H9 (cell line): ENCODE measurements around the gene OSTN. TPM values are rescaled to one million over a fixed set of nuclear protein-coding genes. Genes with fewer than 3 reads are reported as not detected.

Source experiments
- DNase-seq: peaks from one replicate; pipeline ENCODE4 v3.0.0-alpha.2; 2017
- H2AFZ ChIP-seq: one replicate; pipeline ENCODE4 v1.6.1; 2013; ENCODE audit warnings: mild to moderate bottlenecking, low read length, control low read depth, moderate library complexity
- H2AK5ac ChIP-seq: 2 replicates; pipeline ENCODE4 v1.6.1; 2013; ENCODE audit warnings: low read length, control low read depth, mixed read lengths; ENCODE audit not compliant: insufficient read length
- H2BK120ac ChIP-seq: one replicate; pipeline ENCODE4 v1.6.1; 2013; ENCODE audit warnings: low read depth, mild to moderate bottlenecking, low read length, control low read depth, inconsistent platforms; ENCODE audit not compliant: poor library complexity, severe bottlenecking
- H2BK12ac ChIP-seq: 2 replicates; pipeline ENCODE4 v1.6.1; 2013; ENCODE audit warnings: low read length, control low read depth, mixed read lengths, low read depth; ENCODE audit not compliant: insufficient read length
- H2BK15ac ChIP-seq: 2 replicates; pipeline ENCODE4 v1.6.1; 2013; ENCODE audit warnings: low read depth, low read length, control low read depth
- H2BK20ac ChIP-seq: one replicate; pipeline ENCODE4 v1.6.1; 2013; ENCODE audit warnings: low read depth, mild to moderate bottlenecking, low read length, control low read depth, inconsistent platforms; ENCODE audit not compliant: poor library complexity, severe bottlenecking
- H2BK5ac ChIP-seq: 2 replicates; pipeline ENCODE4 v1.6.1; 2013; ENCODE audit warnings: low read length, control low read depth, mixed read lengths; ENCODE audit not compliant: insufficient read length
- H3K14ac ChIP-seq: 2 replicates; pipeline ENCODE4 v1.6.1; 2013; ENCODE audit warnings: low read length, control low read depth; ENCODE audit not compliant: insufficient read depth
- H3K18ac ChIP-seq: 2 replicates; pipeline ENCODE4 v1.6.1; 2013; ENCODE audit warnings: low read depth, mild to moderate bottlenecking, mixed read lengths, low read length, control low read depth; ENCODE audit not compliant: insufficient read length
- H3K23ac ChIP-seq: 2 replicates; pipeline ENCODE4 v1.6.1; 2013; ENCODE audit warnings: low read length, control low read depth, mixed read lengths, low read depth; ENCODE audit not compliant: insufficient read length
- H3K23me2 ChIP-seq: 2 replicates; pipeline ENCODE4 v1.6.1; 2013; ENCODE audit warnings: low read depth, mild to moderate bottlenecking, mixed read lengths, low read length, control low read depth; ENCODE audit not compliant: insufficient read length, poor library complexity, severe bottlenecking
- H3K27ac ChIP-seq: 2 replicates; pipeline ENCODE4 v1.5.1; 2013; ENCODE audit warnings: low read length, control low read depth, mixed read lengths, low read depth; ENCODE audit not compliant: insufficient read length
- H3K27me3 ChIP-seq: 2 replicates; pipeline ENCODE4 v1.6.1; 2013; ENCODE audit warnings: low read length, control low read depth, inconsistent platforms; ENCODE audit not compliant: insufficient read depth
- H3K4ac ChIP-seq: 2 replicates; pipeline ENCODE4 v1.6.1; 2013; ENCODE audit warnings: low read depth, mild to moderate bottlenecking, control low read depth, inconsistent platforms, low read length, moderate library complexity
- H3K4me1 ChIP-seq: 2 replicates; pipeline ENCODE4 v1.6.1; 2013; ENCODE audit warnings: low read length, control low read depth, inconsistent platforms; ENCODE audit not compliant: insufficient read depth
- H3K4me2 ChIP-seq: 2 replicates; pipeline ENCODE4 v1.6.1; 2013; ENCODE audit warnings: low read length, control low read depth, mixed read lengths; ENCODE audit not compliant: insufficient read length, insufficient read depth
- H3K56ac ChIP-seq: 2 replicates; pipeline ENCODE4 v1.6.1; 2013; ENCODE audit warnings: low read depth, mild to moderate bottlenecking, mixed read lengths, low read length, control low read depth; ENCODE audit not compliant: insufficient read length
- H3K79me1 ChIP-seq: 2 replicates; pipeline ENCODE4 v1.6.1; 2013; ENCODE audit warnings: low read depth, mild to moderate bottlenecking, moderate library complexity, low read length, control low read depth, inconsistent platforms; ENCODE audit not compliant: insufficient read depth, poor library complexity, severe bottlenecking
- H3K79me2 ChIP-seq: 2 replicates; pipeline ENCODE4 v1.6.1; 2013; ENCODE audit warnings: low read length, control low read depth, inconsistent platforms; ENCODE audit not compliant: insufficient read depth
- H3K9ac ChIP-seq: 2 replicates; pipeline ENCODE4 v1.6.1; 2013; ENCODE audit warnings: low read length, control low read depth, mixed read lengths; ENCODE audit not compliant: insufficient read length; ENCODE audit errors: extremely low read depth
- H3K9me3 ChIP-seq: one replicate; pipeline ENCODE4 v1.6.1; 2013; ENCODE audit warnings: low read depth, low read length, inconsistent platforms; ENCODE audit not compliant: control insufficient read depth
- H3T11ph ChIP-seq: one replicate; pipeline ENCODE4 v1.6.1; 2013; ENCODE audit warnings: mild to moderate bottlenecking, low read length, control low read depth, inconsistent platforms
- H4K20me1 ChIP-seq: one replicate; pipeline ENCODE4 v1.6.1; 2013; ENCODE audit not compliant: control insufficient read depth, insufficient read length, insufficient read depth
- H4K5ac ChIP-seq: 2 replicates; pipeline ENCODE4 v1.6.1; 2013; ENCODE audit warnings: low read depth, mild to moderate bottlenecking, mixed read lengths, low read length, control low read depth; ENCODE audit not compliant: insufficient read length
- H4K8ac ChIP-seq: replicated peaks from 2 replicates; pipeline ENCODE4 v1.6.1; 2013; ENCODE audit warnings: low read length, control low read depth, mixed read lengths, low read depth; ENCODE audit not compliant: insufficient read length
- H4K91ac ChIP-seq: 2 replicates; pipeline ENCODE4 v1.6.1; 2013; ENCODE audit warnings: low read depth, mild to moderate bottlenecking, moderate library complexity, mixed read lengths, low read length, control low read depth; ENCODE audit not compliant: insufficient read length
- H3K27ac Mint-ChIP-seq, 3 experiments: 2 replicates in 2 of 3; 3 replicates in 1 of 3; pipeline ENCODE4 v1.8.0; 2020 to 2021; ENCODE audit warnings: mixed read lengths in 3 of 3, mild to moderate bottlenecking in 1 of 3, moderate library complexity in 1 of 3
- H3K27me3 Mint-ChIP-seq: 2 replicates; pipeline ENCODE4 v1.8.0; 2021; ENCODE audit warnings: low read depth, mild to moderate bottlenecking, moderate library complexity, mixed read lengths
- H3K36me3 Mint-ChIP-seq, 3 experiments: 2 replicates in 2 of 3; 3 replicates in 1 of 3; pipeline ENCODE4 v1.8.0; 2020 to 2021; ENCODE audit warnings: low read depth in 3 of 3, mixed read lengths in 3 of 3; ENCODE audit not compliant: insufficient read depth in 1 of 3
- H3K4me1 Mint-ChIP-seq, 2 experiments: 2 replicates each; pipeline ENCODE4 v1.8.0; 2020; ENCODE audit warnings: mixed read lengths in 2 of 2
- H3K4me3 Mint-ChIP-seq, 2 experiments: 2 replicates in 1 of 2; 3 replicates in 1 of 2; pipeline ENCODE4 v1.8.0; 2020 to 2021; ENCODE audit warnings: mild to moderate bottlenecking in 2 of 2, mixed read lengths in 2 of 2, moderate library complexity in 1 of 2
- H3K9me3 Mint-ChIP-seq, 2 experiments: 2 replicates in 1 of 2; 3 replicates in 1 of 2; pipeline ENCODE4 v1.8.0; 2020; ENCODE audit warnings: mild to moderate bottlenecking in 2 of 2, mixed read lengths in 2 of 2, moderate library complexity in 1 of 2
- WGBS: extraction: QIAGEN DNeasy Blood & Tissue Kit; methylation state at CpG from one replicate; pipeline ENCODE4 v1.1.7; 2013; ENCODE audit warnings: missing lambda C conversion rate, low lambda C conversion rate, mixed read lengths; ENCODE audit not compliant: insufficient read length; ENCODE audit errors: extremely low coverage; 5-methylcytosine and 5-hydroxymethylcytosine counted together
- total RNA-seq: library from RNA; stranded (reverse); gene quantifications from 2 replicates; pipeline ENCODE4 v1.2.1, GENCODE V29; 2021
- TF ChIP-seq, protein P1 (sequence below): fragments of 200-600 bp; sonication (generic); conservative IDR thresholded peaks from 3 replicates; pipeline ENCODE4 v1.8.0; 2021; ENCODE audit warnings: antibody characterized with exemption, mild to moderate bottlenecking

The OSTN gene
- total RNA-seq, 1 experiment from 2014 or later: 0.07 TPM

DNA sequence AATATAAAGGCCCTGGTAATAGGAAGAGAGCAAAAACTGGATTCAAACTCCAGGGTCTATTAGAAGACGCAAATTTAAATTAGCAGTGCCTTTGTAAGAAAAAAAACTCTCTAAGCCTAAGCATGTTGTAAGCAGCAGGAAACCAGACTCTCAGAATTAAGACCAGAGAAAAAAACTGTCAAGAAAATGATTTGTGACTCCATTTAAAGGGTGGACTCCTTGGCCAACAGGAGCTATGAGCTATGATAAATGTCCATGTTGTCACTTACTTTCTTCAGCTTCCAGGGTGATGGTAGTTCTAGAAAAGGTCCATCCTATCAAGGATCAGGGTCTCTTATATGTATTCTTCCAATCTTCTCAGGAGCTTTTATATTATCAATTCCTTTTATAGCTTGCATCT, 95.2 kb downstream of the OSTN start:
- Mint-ChIP-seq H3K4me3 (no peak overlapping the region), H3K9me3 (peaks cover 0 to 5% of the 10 kb centered on the region in 2 experiments; a peak in 1 of 5 replicates), H3K27me3 (no peaks in the 10 kb centered on the region), H3K27ac (no peak overlapping the region), H3K36me3 (no peaks in the 10 kb centered on the region; a peak in 1 of 7 replicates), H3K4me1 (peaks cover 0 to 3% of the 10 kb centered on the region in 2 experiments; a peak in 1 of 4 replicates)
- no peaks in the 10 kb centered on the region for H4K20me1 ChIP-seq
- WGBS: no CpG with 5 or more reads among the region's 1 CpG
- no peaks in the 10 kb centered on the region for H3K9me3 ChIP-seq
- no peaks in the 10 kb centered on the region for H3K4me1 ChIP-seq
- DNase-seq: no peak
- no peak overlapping the region for H3K4ac ChIP-seq
- H3K23ac ChIP-seq: no peak overlapping the region
- H3K56ac ChIP-seq: no peak overlapping the region
- no peaks in the 10 kb centered on the region for H3K23me2 ChIP-seq
- H3K79me2 ChIP-seq: no peaks in the 10 kb centered on the region
- H3K18ac ChIP-seq: no peak overlapping the region
- H2AFZ ChIP-seq: no peak overlapping the region
- TF ChIP-seq, protein P1, sequence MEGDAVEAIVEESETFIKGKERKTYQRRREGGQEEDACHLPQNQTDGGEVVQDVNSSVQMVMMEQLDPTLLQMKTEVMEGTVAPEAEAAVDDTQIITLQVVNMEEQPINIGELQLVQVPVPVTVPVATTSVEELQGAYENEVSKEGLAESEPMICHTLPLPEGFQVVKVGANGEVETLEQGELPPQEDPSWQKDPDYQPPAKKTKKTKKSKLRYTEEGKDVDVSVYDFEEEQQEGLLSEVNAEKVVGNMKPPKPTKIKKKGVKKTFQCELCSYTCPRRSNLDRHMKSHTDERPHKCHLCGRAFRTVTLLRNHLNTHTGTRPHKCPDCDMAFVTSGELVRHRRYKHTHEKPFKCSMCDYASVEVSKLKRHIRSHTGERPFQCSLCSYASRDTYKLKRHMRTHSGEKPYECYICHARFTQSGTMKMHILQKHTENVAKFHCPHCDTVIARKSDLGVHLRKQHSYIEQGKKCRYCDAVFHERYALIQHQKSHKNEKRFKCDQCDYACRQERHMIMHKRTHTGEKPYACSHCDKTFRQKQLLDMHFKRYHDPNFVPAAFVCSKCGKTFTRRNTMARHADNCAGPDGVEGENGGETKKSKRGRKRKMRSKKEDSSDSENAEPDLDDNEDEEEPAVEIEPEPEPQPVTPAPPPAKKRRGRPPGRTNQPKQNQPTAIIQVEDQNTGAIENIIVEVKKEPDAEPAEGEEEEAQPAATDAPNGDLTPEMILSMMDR: no peak
- H4K5ac ChIP-seq: no peak overlapping the region
- no peak overlapping the region for H4K8ac ChIP-seq
- no peak overlapping the region for H2AK5ac ChIP-seq
- no peak overlapping the region for H3T11ph ChIP-seq
- H2BK20ac ChIP-seq: no peak overlapping the region
- H3K9ac ChIP-seq: no peak overlapping the region
- H3K79me1 ChIP-seq: no peaks in the 10 kb centered on the region
- no peak overlapping the region for H3K27ac ChIP-seq
- no peak overlapping the region for H3K14ac ChIP-seq
- no peak overlapping the region for H3K4me2 ChIP-seq
- H2BK5ac ChIP-seq: no peak overlapping the region
- no peak overlapping the region for H2BK120ac ChIP-seq
- no peak overlapping the region for H2BK12ac ChIP-seq
- no peak overlapping the region for H2BK15ac ChIP-seq
- no peak overlapping the region for H4K91ac ChIP-seq
- no peaks in the 10 kb centered on the region for H3K27me3 ChIP-seq
